ENCODE measurements around the gene LILRA5.

DNA sequence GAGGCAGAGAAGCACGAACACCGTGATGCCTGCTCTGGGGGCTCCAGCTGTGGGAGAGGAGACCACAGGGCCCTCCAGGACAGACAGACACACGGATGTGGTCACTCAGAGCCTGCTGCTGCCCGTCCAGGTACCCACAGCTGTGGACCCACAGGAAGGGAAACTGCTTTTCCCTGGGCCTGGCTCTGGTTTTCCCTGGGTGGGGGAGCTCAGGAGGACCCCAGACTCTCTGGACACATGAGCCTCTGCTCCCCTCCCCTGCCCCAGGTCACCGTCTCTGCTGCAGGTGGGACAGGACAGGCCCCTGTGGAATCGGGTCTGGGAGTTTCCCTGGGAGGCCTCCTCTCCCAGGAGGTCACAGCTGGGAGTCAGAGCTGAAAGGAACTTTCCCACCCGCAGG, 18.7 kb upstream of the LILRA5 start:
- TF ChIP-seq, protein P1, sequence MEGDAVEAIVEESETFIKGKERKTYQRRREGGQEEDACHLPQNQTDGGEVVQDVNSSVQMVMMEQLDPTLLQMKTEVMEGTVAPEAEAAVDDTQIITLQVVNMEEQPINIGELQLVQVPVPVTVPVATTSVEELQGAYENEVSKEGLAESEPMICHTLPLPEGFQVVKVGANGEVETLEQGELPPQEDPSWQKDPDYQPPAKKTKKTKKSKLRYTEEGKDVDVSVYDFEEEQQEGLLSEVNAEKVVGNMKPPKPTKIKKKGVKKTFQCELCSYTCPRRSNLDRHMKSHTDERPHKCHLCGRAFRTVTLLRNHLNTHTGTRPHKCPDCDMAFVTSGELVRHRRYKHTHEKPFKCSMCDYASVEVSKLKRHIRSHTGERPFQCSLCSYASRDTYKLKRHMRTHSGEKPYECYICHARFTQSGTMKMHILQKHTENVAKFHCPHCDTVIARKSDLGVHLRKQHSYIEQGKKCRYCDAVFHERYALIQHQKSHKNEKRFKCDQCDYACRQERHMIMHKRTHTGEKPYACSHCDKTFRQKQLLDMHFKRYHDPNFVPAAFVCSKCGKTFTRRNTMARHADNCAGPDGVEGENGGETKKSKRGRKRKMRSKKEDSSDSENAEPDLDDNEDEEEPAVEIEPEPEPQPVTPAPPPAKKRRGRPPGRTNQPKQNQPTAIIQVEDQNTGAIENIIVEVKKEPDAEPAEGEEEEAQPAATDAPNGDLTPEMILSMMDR (IDR thresholded peaks at IDR 0.05) = no peak
- no peak for TF ChIP-seq POLR2AphosphoS5 (IDR thresholded peaks at IDR 0.05)
